Spleen (tissue), 11 donors: Measurements from ENCODE around the gene CCDC73. TPM values are rescaled to one million over a fixed set of nuclear protein-coding genes. Genes with fewer than 3 reads are reported as not detected.

Experiments
- DNase-seq: peaks from one replicate; pipeline ENCODE4 v3.0.0-alpha.2; 2020
- H3K27ac ChIP-seq, 8 donors: fragments of 200-600 bp; sonication (generic) in 7 of 8; 1 replicate in 4 of 8; 2 replicates in 4 of 8; pipeline versions ENCODE4 v1.5.0 to v1.8.0; 2016 to 2021; ENCODE audit warnings: inconsistent platforms in 4 of 8, mild to moderate bottlenecking in 4 of 8, moderate library complexity in 1 of 8
- H3K27me3 ChIP-seq, 7 donors: fragments of 200-600 bp; sonication (generic) in 6 of 7; replicated peaks in 1 of 7; 1 replicate in 4 of 7; 2 replicates in 3 of 7; pipeline versions ENCODE4 v1.5.0 to v1.8.0; 2016 to 2021; ENCODE audit warnings: inconsistent platforms in 3 of 7, mild to moderate bottlenecking in 1 of 7
- H3K36me3 ChIP-seq, 6 donors: fragments of 200-600 bp; sonication (generic) in 5 of 6; 1 replicate in 4 of 6; 2 replicates in 2 of 6; pipeline versions ENCODE4 v1.5.0 to v1.8.0; 2016 to 2021; ENCODE audit warnings: inconsistent platforms in 2 of 6
- H3K4me1 ChIP-seq, 6 donors: fragments of 200-600 bp; sonication (generic) in 5 of 6; 1 replicate in 3 of 6; 2 replicates in 3 of 6; pipeline versions ENCODE4 v1.5.0 to v1.8.0; 2016 to 2021; ENCODE audit warnings: inconsistent platforms in 3 of 6
- H3K4me3 ChIP-seq, 8 donors: fragments of 200-600 bp; sonication (generic) in 7 of 8; 1 replicate in 4 of 8; 2 replicates in 4 of 8; pipeline versions ENCODE4 v1.5.0 to v1.8.0; 2016 to 2021; ENCODE audit warnings: inconsistent platforms in 4 of 8, mild to moderate bottlenecking in 4 of 8, moderate library complexity in 2 of 8
- H3K9me3 ChIP-seq, 8 donors: fragments of 200-600 bp; sonication (generic) in 7 of 8; 1 replicate in 4 of 8; 2 replicates in 4 of 8; pipeline versions ENCODE4 v1.5.0 to v1.8.0; 2016 to 2021; ENCODE audit warnings: inconsistent platforms in 4 of 8
- POLR2A ChIP-seq, 3 donors: fragments of 450-650 bp; IDR thresholded peaks; one replicate each; pipeline ENCODE4 v1.5.1; 2017; ENCODE audit warnings: antibody characterized with exemption in 3 of 3, mild to moderate bottlenecking in 1 of 3
- POLR2AphosphoS5 ChIP-seq, 3 donors: sonication (generic); formaldehyde crosslinking; IDR thresholded peaks; one replicate each; pipeline ENCODE4 v1.5.1; 2017; ENCODE audit warnings: antibody characterized with exemption in 3 of 3
- WGBS, 5 donors: extraction: QIAGEN DNeasy Blood & Tissue Kit in 3 of 5; methylation state at CpG; one replicate each; pipeline versions ENCODE4 v1.1.5 to v1.1.7; 2013 to 2018; 5-methylcytosine and 5-hydroxymethylcytosine counted together
- intact Hi-C: fragments of 100-400 bp; cut with DNase I; formaldehyde crosslinking; loops from one replicate; pipeline ENCODE4 v1.15.0; 2023; ENCODE audit warnings: low total_unique reads
- polyA plus RNA-seq, 3 donors: library from polyadenylated mRNA; stranded (reverse); fragments of 200-250 nt; gene quantifications; one replicate each; pipeline ENCODE4 v1.2.1, GENCODE V29; 2013
- total RNA-seq, 7 donors: library from RNA; depleted of rRNA in 3 of 7; stranded (reverse); fragments of >200 nt in 3 of 7; fragmentation: NEBNext Ultra II Directional in 4 of 7; extraction: Animal tissue kit (Norgen Biotek cat#: 25700) in 4 of 7; gene quantifications; one replicate each; pipeline versions ENCODE4 v1.1.0 to v1.2.1, GENCODE V29; 2016 to 2021
- TF ChIP-seq, protein P1 (sequence below), 11 experiments: fragments of 200-600 bp in 7 of 11; fragments of 450-650 bp in 4 of 11; sonication (generic) in 4 of 11; IDR thresholded peaks in 8 of 11; conservative IDR thresholded peaks in 3 of 11; 1 replicate in 7 of 11; 2 replicates in 4 of 11; pipeline versions ENCODE4 v1.4.0 to v1.8.0; 2016 to 2021; ENCODE audit warnings: antibody characterized with exemption in 11 of 11, inconsistent platforms in 4 of 11, mild to moderate bottlenecking in 1 of 11
- donor health status: healthy with polysubstance abuse.
- donor health status: DM: no; HTN: no; CAD: no; lungs with moderate emphysema.
- donor health status: DM: no; HTN: no; CAD: no.
- donor health status: Bipolar disorder and iron deficiency.
- donor health status: healthy.
- donor health status: DM: no; HTN: no; CAD: no.
- donor health status: DM: yes; HTN: yes; CAD: no.

Gene CCDC73
- total and polyA plus RNA-seq, 10 donors: 0.16 to 2.1 (median 0.51) TPM; not detected in 1

DNA sequence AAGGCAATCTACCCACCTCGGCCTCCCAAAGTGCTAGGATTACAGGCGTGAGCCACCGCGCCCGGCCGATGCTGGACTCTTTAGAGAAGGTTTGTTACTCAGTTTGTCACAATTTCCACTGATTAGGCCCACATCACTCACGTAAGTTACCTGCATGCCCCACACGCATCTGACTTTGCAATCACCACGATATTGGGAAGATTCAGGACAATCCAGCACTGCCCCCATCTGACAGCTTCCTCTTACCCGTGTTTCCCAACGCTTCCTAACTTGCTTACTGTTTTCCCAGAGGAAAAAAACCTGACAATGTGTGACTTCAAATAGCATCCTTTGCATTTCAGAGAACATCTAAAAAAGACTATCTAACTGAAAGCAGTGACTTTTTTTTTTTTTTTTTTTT is 232.6 kb downstream of the CCDC73 start:
- intact Hi-C loops: no loop called here
- TF ChIP-seq POLR2AphosphoS5 (IDR thresholded peaks at IDR 0.05) (no peak), POLR2A (IDR thresholded peaks at IDR 0.05) (no peak)
- TF ChIP-seq, protein P1, sequence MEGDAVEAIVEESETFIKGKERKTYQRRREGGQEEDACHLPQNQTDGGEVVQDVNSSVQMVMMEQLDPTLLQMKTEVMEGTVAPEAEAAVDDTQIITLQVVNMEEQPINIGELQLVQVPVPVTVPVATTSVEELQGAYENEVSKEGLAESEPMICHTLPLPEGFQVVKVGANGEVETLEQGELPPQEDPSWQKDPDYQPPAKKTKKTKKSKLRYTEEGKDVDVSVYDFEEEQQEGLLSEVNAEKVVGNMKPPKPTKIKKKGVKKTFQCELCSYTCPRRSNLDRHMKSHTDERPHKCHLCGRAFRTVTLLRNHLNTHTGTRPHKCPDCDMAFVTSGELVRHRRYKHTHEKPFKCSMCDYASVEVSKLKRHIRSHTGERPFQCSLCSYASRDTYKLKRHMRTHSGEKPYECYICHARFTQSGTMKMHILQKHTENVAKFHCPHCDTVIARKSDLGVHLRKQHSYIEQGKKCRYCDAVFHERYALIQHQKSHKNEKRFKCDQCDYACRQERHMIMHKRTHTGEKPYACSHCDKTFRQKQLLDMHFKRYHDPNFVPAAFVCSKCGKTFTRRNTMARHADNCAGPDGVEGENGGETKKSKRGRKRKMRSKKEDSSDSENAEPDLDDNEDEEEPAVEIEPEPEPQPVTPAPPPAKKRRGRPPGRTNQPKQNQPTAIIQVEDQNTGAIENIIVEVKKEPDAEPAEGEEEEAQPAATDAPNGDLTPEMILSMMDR (IDR thresholded peaks at IDR 0.05 in 8 of 11, conservative IDR thresholded peaks at IDR 0.05 in 3 of 11): no peak
- DNase-seq: no peak
- Histone ChIP-seq H3K27me3 (no peaks in the 10 kb centered on the region), H3K4me3 (no peak overlapping the region), H3K4me1 (peaks cover 0 to 5% (median 2%) of the 10 kb centered on the region in 6 donors), H3K27ac (peak overlapping the region in 1 of 8 donors; percentile 51), H3K36me3 (no peaks in the 10 kb centered on the region), H3K9me3 (no peaks in the 10 kb centered on the region)
- 86 to 93% (median 88%) methylated on average over 11 of the region's 11 CpGs for WGBS, 5 donors

- 90 to 94% (median 94%) methylated on average over 7 of the region's 7 CpGs for WGBS, 5 donors
- intact Hi-C loops: no loop called here
- Histone ChIP-seq H3K4me3 (no peak overlapping the region), H3K27ac (no peak overlapping the region), H3K36me3 (no peaks in the 10 kb centered on the region), H3K9me3 (no peaks in the 10 kb centered on the region), H3K27me3 (no peaks in the 10 kb centered on the region), H3K4me1 (no peaks in the 10 kb centered on the region)
- no peak for DNase-seq
- TF ChIP-seq POLR2A (IDR thresholded peaks at IDR 0.05) (no peak), POLR2AphosphoS5 (IDR thresholded peaks at IDR 0.05) (no peak)
- TF ChIP-seq, protein P1 (IDR thresholded peaks at IDR 0.05 in 8 of 11, conservative IDR thresholded peaks at IDR 0.05 in 3 of 11): no peak
These were observed 238.6 kb downstream of the CCDC73 start for GRCh38 chr11:32555895-32556294.

DNA sequence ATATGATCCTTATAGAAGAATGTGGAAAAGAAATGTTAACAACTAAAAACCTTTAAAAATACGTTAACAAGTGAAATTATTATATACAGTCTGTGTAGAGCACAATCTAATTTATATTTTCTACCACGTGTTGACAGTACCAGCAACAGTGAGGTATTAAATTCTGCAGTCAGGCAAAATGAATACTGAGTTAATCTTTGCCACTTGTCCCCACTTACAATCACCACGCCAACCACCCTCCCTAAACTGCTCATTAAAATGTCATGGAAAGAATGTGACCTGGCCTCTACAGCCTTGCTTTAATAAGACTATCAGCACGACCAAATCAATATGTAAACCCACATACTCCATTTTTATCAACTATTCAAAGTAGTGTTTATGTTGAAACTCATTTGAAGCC is 239.4 kb downstream of the CCDC73 start:
- TF ChIP-seq POLR2A (IDR thresholded peaks at IDR 0.05): no peak
- no peak for TF ChIP-seq POLR2AphosphoS5 (IDR thresholded peaks at IDR 0.05)
- TF ChIP-seq, protein P1 (IDR thresholded peaks at IDR 0.05 in 8 of 11, conservative IDR thresholded peaks at IDR 0.05 in 3 of 11): no peak
- 48 to 60% (median 56%) methylated on average over 4 of the region's 4 CpGs for WGBS, 5 donors
- H3K4me1 ChIP-seq: peaks cover 0 to 4% (median 1%) of the 10 kb centered on the region in 6 donors

More for the DNA sequence above, 239.4 kb downstream of the CCDC73 start:
- no peaks in the 10 kb centered on the region for H3K27me3 ChIP-seq
- H3K4me3 ChIP-seq: no peak overlapping the region
- intact Hi-C loops: no loop called here
- no peaks in the 10 kb centered on the region for H3K9me3 ChIP-seq
- H3K36me3 ChIP-seq: no peaks in the 10 kb centered on the region
- no peak overlapping the region for H3K27ac ChIP-seq
- DNase-seq: no peak

Other genes starting within 250 kb of the CCDC73 start
- gene EIF3M, start 210.8 kb downstream of the CCDC73 start, total RNA-seq: 100 to 1,000 TPM; 171 to 468 (median 214) TPM
- 100 to 1,000 TPM; 223 to 324 (median 284) TPM for gene EIF3M, start 210.8 kb downstream of the CCDC73 start, polyA plus RNA-seq
- gene PRRG4, start 35.3 kb upstream of the CCDC73 start, total RNA-seq: 1 to 10 TPM; 2.8 to 6.7 (median 4.3) TPM
- gene PRRG4, start 35.3 kb upstream of the CCDC73 start, polyA plus RNA-seq: 1 to 10 TPM in 1 of 3 donors, under 1 TPM in 2; 0.65 to 2.6 (median 0.87) TPM
- 10 to 100 TPM; 19.7 to 34.9 (median 25.3) TPM for gene QSER1, start 98.1 kb upstream of the CCDC73 start, total RNA-seq
- gene QSER1, start 98.1 kb upstream of the CCDC73 start, polyA plus RNA-seq: 1 to 10 TPM; 2.4 to 3.0 (median 2.4) TPM
- gene DEPDC7, start 221.2 kb upstream of the CCDC73 start, total RNA-seq: under 1 TPM in 4 of 7 donors, not detected in 3; 0.50 to 0.88 (median 0.62) TPM
- gene DEPDC7, start 221.2 kb upstream of the CCDC73 start, polyA plus RNA-seq: under 1 TPM; 0.30 to 0.67 (median 0.42) TPM
- gene TCP11L1, start 244.9 kb upstream of the CCDC73 start, total RNA-seq: 10 to 100 TPM; 14.4 to 48.2 (median 21.8) TPM
- 1 to 10 TPM; 1.8 to 3.5 (median 2.1) TPM for gene TCP11L1, start 244.9 kb upstream of the CCDC73 start, polyA plus RNA-seq